ENCODE results near the gene GPR183.
"Not testable (repeated sequence)": the region's sequence is repeated elsewhere in the genome, so short reads cannot be mapped to it uniquely, and the experiment has no call there.

GPR183 gene

DNA sequence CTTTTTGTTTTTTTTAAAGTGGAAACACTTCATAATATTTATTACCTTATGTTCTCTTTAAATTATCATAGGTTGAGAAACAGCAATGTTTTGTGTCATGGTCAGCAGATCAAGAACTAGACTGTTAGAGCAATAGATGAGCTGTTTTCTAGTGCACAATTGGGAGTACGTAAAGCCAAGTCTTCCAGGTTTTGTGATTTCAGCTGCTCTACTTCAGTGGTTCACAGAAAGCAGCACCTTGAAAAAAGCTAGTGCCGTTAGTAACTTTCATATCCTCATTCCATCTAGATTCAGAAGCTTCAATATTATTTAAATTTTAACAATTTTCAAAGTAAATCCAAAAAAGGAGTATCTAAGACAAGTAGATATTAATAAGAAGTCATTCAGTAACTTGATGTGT, 50.9 kb downstream of the GPR183 start:
- Histone ChIP-seq H3K9ac (ENCODE audit: insufficient read length) (no peak overlapping the region), H3K36me3 (ENCODE audit: insufficient read depth, low read length) (peaks cover 11% of the 10 kb centered on the region), H3K27ac (no peak overlapping the region), H3K4me3 (no peak overlapping the region), H3K9me3 (ENCODE audit: low read depth, low read length) (no peaks in the 10 kb centered on the region)
- TF ChIP-seq FOXP2 (optimal IDR thresholded peaks at IDR 0.05; ENCODE audit: control extremely low read depth, extremely low read length, insufficient read depth) (no peak), POLR2AphosphoS5 (IDR thresholded peaks at IDR 0.05; ENCODE audit: borderline replicate concordance, low read depth, low read length) (no peak), EZH2 (IDR thresholded peaks at IDR 0.05) (no peak)
- no peak for DNase-seq (ENCODE audit: low read depth, low spot score)

DNA sequence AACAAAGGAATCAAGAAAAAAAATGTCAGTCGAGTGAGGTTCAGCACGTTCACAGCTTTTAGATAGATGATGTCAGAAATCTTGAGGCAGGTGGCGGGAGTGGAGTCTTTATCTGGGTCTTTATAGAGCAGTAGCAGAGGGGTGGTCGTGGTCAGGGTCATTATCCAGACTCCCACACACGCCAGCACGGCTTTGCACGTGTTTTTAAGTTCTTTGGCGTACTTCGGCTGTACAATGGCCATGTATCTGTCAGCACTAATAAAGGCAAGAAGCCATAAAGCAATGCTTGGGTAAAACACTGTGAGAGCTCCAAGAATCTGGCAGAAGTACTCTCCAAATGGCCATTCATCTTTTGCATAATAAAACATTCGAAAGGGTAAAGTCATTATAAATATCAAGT, 51.9 kb downstream of the GPR183 start:
- DNase-seq (ENCODE audit: low read depth, low spot score) = no peak
- Histone ChIP-seq H3K4me3 (no peak overlapping the region), H3K9ac (ENCODE audit: insufficient read length) (no peak overlapping the region), H3K36me3 (ENCODE audit: insufficient read depth, low read length) (peaks cover 11% of the 10 kb centered on the region), H3K27ac (no peak overlapping the region), H3K9me3 (ENCODE audit: low read depth, low read length) (no peaks in the 10 kb centered on the region)
- TF ChIP-seq EZH2 (IDR thresholded peaks at IDR 0.05) = no peak
- no peak for TF ChIP-seq FOXP2 (optimal IDR thresholded peaks at IDR 0.05; ENCODE audit: control extremely low read depth, extremely low read length, insufficient read depth)
- no peak for TF ChIP-seq POLR2AphosphoS5 (IDR thresholded peaks at IDR 0.05; ENCODE audit: borderline replicate concordance, low read depth, low read length)

DNA sequence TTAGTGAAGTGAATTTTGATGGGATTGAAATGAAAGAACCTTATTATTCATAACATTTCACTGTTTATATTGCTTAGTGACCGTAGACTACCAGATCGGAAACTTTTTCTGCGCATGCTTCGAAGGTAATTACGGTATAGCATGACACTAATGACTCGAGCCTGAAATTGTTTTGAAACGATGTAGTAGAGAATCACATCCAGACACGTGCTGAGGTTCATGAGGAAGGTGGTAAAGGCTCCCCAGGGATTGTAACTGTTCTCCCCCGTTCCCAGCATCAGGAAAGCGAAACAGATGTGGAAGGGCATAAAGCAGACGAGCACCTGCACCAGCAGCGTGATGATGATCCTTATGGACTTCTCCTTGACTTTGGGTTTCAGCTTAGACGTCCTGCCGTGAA, 52.4 kb downstream of the GPR183 start:
- no peak for TF ChIP-seq FOXP2 (optimal IDR thresholded peaks at IDR 0.05; ENCODE audit: control extremely low read depth, extremely low read length, insufficient read depth)
- Histone ChIP-seq H3K4me3 (no peak overlapping the region), H3K27ac (no peak overlapping the region), H3K9me3 (ENCODE audit: low read depth, low read length) (no peaks in the 10 kb centered on the region), H3K36me3 (ENCODE audit: insufficient read depth, low read length) (peaks cover 11% of the 10 kb centered on the region), H3K9ac (ENCODE audit: insufficient read length) (no peak overlapping the region)
- no peak for DNase-seq (ENCODE audit: low read depth, low spot score)

DNA sequence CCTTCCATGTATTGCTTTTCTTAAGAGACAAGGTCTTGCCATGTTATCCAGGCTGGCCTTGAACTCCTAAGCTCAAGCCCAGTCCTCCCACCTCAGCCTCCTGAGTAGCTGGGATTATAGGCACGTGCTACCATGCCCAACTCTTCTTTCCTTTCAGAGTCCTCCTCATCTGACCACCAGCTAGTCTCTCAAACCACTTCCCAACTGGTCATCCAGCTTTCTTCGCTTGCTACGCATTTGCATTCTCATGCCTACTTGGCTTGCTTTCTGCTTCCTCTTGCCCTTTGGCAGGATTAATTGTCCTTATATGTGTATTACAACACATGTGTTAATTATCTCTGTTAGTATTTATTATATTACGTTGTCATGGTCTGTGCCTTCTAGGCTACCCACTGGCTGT, 55.3 kb downstream of the GPR183 start:
- DNase-seq (ENCODE audit: low read depth, low spot score) = no peak

GRCh38 chr13:99250982-99251825, 56.0 kb downstream of the GPR183 start:
- Histone ChIP-seq H3K36me3 (ENCODE audit: insufficient read depth, low read length) (peaks cover 18% of the 10 kb centered on the region), H3K4me3 (no peak overlapping the region), H3K9me3 (ENCODE audit: low read depth, low read length) (no peaks in the 10 kb centered on the region), H3K9ac (ENCODE audit: insufficient read length) (no peak overlapping the region), H3K27ac (no peak overlapping the region)
- TF ChIP-seq EZH2 (IDR thresholded peaks at IDR 0.05) (no peak), POLR2AphosphoS5 (IDR thresholded peaks at IDR 0.05; ENCODE audit: borderline replicate concordance, low read depth, low read length) (no peak), FOXP2 (optimal IDR thresholded peaks at IDR 0.05; ENCODE audit: control extremely low read depth, extremely low read length, insufficient read depth) (no peak)
- DNase-seq (ENCODE audit: low read depth, low spot score) = no peak

More for the DNA sequence above, 55.3 kb downstream of the GPR183 start:
- no peak overlapping the region for H3K27ac ChIP-seq
- TF ChIP-seq POLR2AphosphoS5 (IDR thresholded peaks at IDR 0.05; ENCODE audit: borderline replicate concordance, low read depth, low read length) = no peak
- TF ChIP-seq FOXP2 (optimal IDR thresholded peaks at IDR 0.05; ENCODE audit: control extremely low read depth, extremely low read length, insufficient read depth) = no peak
- TF ChIP-seq EZH2 (IDR thresholded peaks at IDR 0.05) = no peak
- no peak overlapping the region for H3K9ac ChIP-seq (ENCODE audit: insufficient read length)
- H3K4me3 ChIP-seq = no peak overlapping the region
- H3K36me3 ChIP-seq (ENCODE audit: insufficient read depth, low read length) = peaks cover 18% of the 10 kb centered on the region
- no peaks in the 10 kb centered on the region for H3K9me3 ChIP-seq (ENCODE audit: low read depth, low read length)

- H3K36me3 ChIP-seq (ENCODE audit: insufficient read depth, low read length) = peaks cover 11% of the 10 kb centered on the region
- not testable (repeated sequence) for DNase-seq (ENCODE audit: low read depth, low spot score); H3K4me3 ChIP-seq; H3K9me3 ChIP-seq (ENCODE audit: low read depth, low read length); H3K9ac ChIP-seq (ENCODE audit: insufficient read length); H3K27ac ChIP-seq
These were observed 57.6 kb downstream of the GPR183 start for GRCh38 chr13:99249606-99250005.

GRCh38 chr13:99249178-99249577, 58.0 kb downstream of the GPR183 start:
- H3K36me3 ChIP-seq (ENCODE audit: insufficient read depth, low read length) = peaks cover 11% of the 10 kb centered on the region
- not testable (repeated sequence) for H3K27ac ChIP-seq; H3K9ac ChIP-seq (ENCODE audit: insufficient read length); DNase-seq (ENCODE audit: low read depth, low spot score); H3K4me3 ChIP-seq; H3K9me3 ChIP-seq (ENCODE audit: low read depth, low read length)

- H3K36me3 ChIP-seq (ENCODE audit: insufficient read depth, low read length) = peaks cover 7% of the 10 kb centered on the region; the same call in 1 of the 2 replicates
- no peaks in the 10 kb centered on the region for H3K9me3 ChIP-seq (ENCODE audit: low read depth, low read length)
- no peak for DNase-seq (ENCODE audit: low read depth, low spot score)
- TF ChIP-seq EZH2 (IDR thresholded peaks at IDR 0.05) = no peak
- TF ChIP-seq POLR2AphosphoS5 (IDR thresholded peaks at IDR 0.05; ENCODE audit: borderline replicate concordance, low read depth, low read length) = no peak
- no peak for TF ChIP-seq FOXP2 (optimal IDR thresholded peaks at IDR 0.05; ENCODE audit: control extremely low read depth, extremely low read length, insufficient read depth)
- no peak overlapping the region for H3K4me3 ChIP-seq
- H3K27ac ChIP-seq = no peak overlapping the region
- no peak overlapping the region for H3K9ac ChIP-seq (ENCODE audit: insufficient read length)
These were observed 61.1 kb downstream of the GPR183 start for GRCh38 chr13:99246100-99246499.

Data from SK-N-MC (cell line).